Ascending aorta (tissue), 2 donors: ENCODE measurements around the gene SNTB2. TPM values are rescaled to one million over a fixed set of nuclear protein-coding genes. Genes with fewer than 3 reads are reported as not detected.

Experiments
- DNase-seq, 2 donors: peaks; one replicate each; pipeline ENCODE4 v3.0.0-alpha.2; 2019; ENCODE audit warnings: low spot score in 2 of 2
- H3K27ac ChIP-seq, 2 donors: fragments of 200-600 bp; sonication (generic); one replicate each; pipeline ENCODE4 v1.5.1; 2016 to 2017; ENCODE audit warnings: mild to moderate bottlenecking in 1 of 2
- H3K27me3 ChIP-seq: fragments of 200-600 bp; sonication (generic); one replicate; pipeline ENCODE4 v1.5.1; 2017
- H3K36me3 ChIP-seq, 2 donors: fragments of 200-600 bp; sonication (generic); one replicate each; pipeline ENCODE4 v1.5.1; 2016
- H3K4me1 ChIP-seq, 2 donors: fragments of 200-600 bp; sonication (generic); one replicate each; pipeline ENCODE4 v1.5.1; 2016 to 2017; ENCODE audit warnings: mild to moderate bottlenecking in 1 of 2
- H3K4me3 ChIP-seq, 2 donors: fragments of 200-600 bp; sonication (generic); one replicate each; pipeline ENCODE4 v1.5.1; 2016 to 2017; ENCODE audit warnings: mild to moderate bottlenecking in 1 of 2
- H3K9me3 ChIP-seq, 2 donors: fragments of 200-600 bp; sonication (generic); one replicate each; pipeline ENCODE4 v1.5.1; 2016
- intact Hi-C: fragments of 100-400 bp; cut with DNase I; formaldehyde crosslinking; loops from one replicate; pipeline ENCODE4 v1.15.1; 2023
- total RNA-seq: library from RNA; depleted of rRNA; stranded (reverse); fragments of >200 nt; gene quantifications from one replicate; pipeline ENCODE4 v1.1.0, GENCODE V29; 2016
- TF ChIP-seq, protein P1 (sequence below), 3 experiments: fragments of 200-600 bp in 2 of 3; fragments of 450-650 bp in 1 of 3; sonication (generic) in 2 of 3; IDR thresholded peaks; one replicate each; pipeline ENCODE4 v1.5.1; 2016 to 2019; ENCODE audit warnings: antibody characterized with exemption in 3 of 3, mild to moderate bottlenecking in 1 of 3, moderate library complexity in 1 of 3

Gene SNTB2
- total RNA-seq, 1 donor from 2014 or later: 19.7 TPM

GRCh38 chr16:69270831-69271230, 83.9 kb downstream of the SNTB2 start:
- intact Hi-C loops: no loop called here
- Histone ChIP-seq H3K9me3 (no peaks in the 10 kb centered on the region), H3K27me3 (no peaks in the 10 kb centered on the region), H3K4me3 (no peak overlapping the region), H3K27ac (no peak overlapping the region), H3K4me1 (peaks cover 0 to 6% of the 10 kb centered on the region in 2 donors), H3K36me3 (peaks cover 3 to 8% of the 10 kb centered on the region in 2 donors)
- TF ChIP-seq, protein P1, sequence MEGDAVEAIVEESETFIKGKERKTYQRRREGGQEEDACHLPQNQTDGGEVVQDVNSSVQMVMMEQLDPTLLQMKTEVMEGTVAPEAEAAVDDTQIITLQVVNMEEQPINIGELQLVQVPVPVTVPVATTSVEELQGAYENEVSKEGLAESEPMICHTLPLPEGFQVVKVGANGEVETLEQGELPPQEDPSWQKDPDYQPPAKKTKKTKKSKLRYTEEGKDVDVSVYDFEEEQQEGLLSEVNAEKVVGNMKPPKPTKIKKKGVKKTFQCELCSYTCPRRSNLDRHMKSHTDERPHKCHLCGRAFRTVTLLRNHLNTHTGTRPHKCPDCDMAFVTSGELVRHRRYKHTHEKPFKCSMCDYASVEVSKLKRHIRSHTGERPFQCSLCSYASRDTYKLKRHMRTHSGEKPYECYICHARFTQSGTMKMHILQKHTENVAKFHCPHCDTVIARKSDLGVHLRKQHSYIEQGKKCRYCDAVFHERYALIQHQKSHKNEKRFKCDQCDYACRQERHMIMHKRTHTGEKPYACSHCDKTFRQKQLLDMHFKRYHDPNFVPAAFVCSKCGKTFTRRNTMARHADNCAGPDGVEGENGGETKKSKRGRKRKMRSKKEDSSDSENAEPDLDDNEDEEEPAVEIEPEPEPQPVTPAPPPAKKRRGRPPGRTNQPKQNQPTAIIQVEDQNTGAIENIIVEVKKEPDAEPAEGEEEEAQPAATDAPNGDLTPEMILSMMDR (IDR thresholded peaks at IDR 0.05): no peak
- no peak for DNase-seq

- Histone ChIP-seq H3K9me3 (no peaks in the 10 kb centered on the region), H3K27me3 (no peaks in the 10 kb centered on the region), H3K27ac (no peak overlapping the region), H3K36me3 (peaks cover 3 to 8% of the 10 kb centered on the region in 2 donors), H3K4me1 (peaks cover 0 to 19% of the 10 kb centered on the region in 2 donors), H3K4me3 (no peak overlapping the region)
- DNase-seq: no peak
- TF ChIP-seq, protein P1 (IDR thresholded peaks at IDR 0.05): no peak
- intact Hi-C loops: no loop called here
Observed at GRCh38 chr16:69273009-69273408, 86.0 kb downstream of the SNTB2 start.

- TF ChIP-seq, protein P1 (IDR thresholded peaks at IDR 0.05): no peak
- peaks cover 3 to 8% of the 10 kb centered on the region in 2 donors for H3K36me3 ChIP-seq
- no peaks in the 10 kb centered on the region for H3K27me3 ChIP-seq
- H3K27ac ChIP-seq: peak overlapping the region in 1 of 2 donors; percentile 48
- H3K4me3 ChIP-seq: no peak overlapping the region
- no peaks in the 10 kb centered on the region for H3K9me3 ChIP-seq
- DNase-seq: no peak
- intact Hi-C loops: loop anchor here (5.0 kb wide), 3 partner anchors 38 to 372 kb away; partner anchors contain the start of genes SNTB2 and VPS4A
- H3K4me1 ChIP-seq: peaks cover 0 to 19% of the 10 kb centered on the region in 2 donors
Observed at GRCh38 chr16:69274699-69275235, 87.8 kb downstream of the SNTB2 start.

- Histone ChIP-seq H3K9me3 (no peaks in the 10 kb centered on the region), H3K36me3 (no peaks in the 10 kb centered on the region), H3K4me3 (no peak overlapping the region), H3K27me3 (no peaks in the 10 kb centered on the region), H3K27ac (peak overlapping the region; percentile 12 to 33), H3K4me1 (peaks cover 0 to 19% of the 10 kb centered on the region in 2 donors)
- intact Hi-C loops: loop anchor here (5.0 kb wide), 3 partner anchors 36 to 374 kb away; partner anchors contain the start of genes SNTB2 and VPS4A
- peak; percentile 16 to 89 for DNase-seq
- TF ChIP-seq, protein P1 (IDR thresholded peaks at IDR 0.05): no peak
Observed at GRCh38 chr16:69276148-69277115, 89.5 kb downstream of the SNTB2 start.

DNA sequence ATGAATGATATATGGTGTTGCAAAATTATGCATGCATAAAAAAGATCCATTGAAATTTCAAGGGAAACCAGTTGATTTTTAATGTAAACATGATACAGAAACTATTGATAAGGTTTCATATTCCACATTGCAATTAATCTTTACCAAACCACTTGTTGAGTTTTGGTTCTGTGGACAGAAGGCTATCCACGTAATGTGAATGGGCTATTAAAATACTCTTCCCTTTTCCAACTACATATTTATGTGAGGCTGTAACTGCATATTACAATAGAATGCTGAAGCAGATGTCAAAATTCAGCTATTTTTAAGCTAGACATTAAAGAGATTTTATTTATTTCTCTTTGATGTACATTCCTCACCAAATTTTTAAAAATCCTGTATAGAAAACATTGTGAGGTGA, 90.4 kb downstream of the SNTB2 start:
- no peak overlapping the region for H3K4me3 ChIP-seq
- TF ChIP-seq, protein P1 (IDR thresholded peaks at IDR 0.05): no peak
- H3K27me3 ChIP-seq: no peaks in the 10 kb centered on the region
- intact Hi-C loops: loop anchor here (5.0 kb wide), 3 partner anchors 35 to 375 kb away; partner anchors contain the start of genes SNTB2 and VPS4A
- H3K36me3 ChIP-seq: no peaks in the 10 kb centered on the region
- no peak overlapping the region for H3K27ac ChIP-seq
- peaks cover 0 to 19% of the 10 kb centered on the region in 2 donors for H3K4me1 ChIP-seq
- no peak for DNase-seq
- H3K9me3 ChIP-seq: no peaks in the 10 kb centered on the region
